Measurements from ENCODE around the gene BPIFB4.

BPIFB4 gene

DNA sequence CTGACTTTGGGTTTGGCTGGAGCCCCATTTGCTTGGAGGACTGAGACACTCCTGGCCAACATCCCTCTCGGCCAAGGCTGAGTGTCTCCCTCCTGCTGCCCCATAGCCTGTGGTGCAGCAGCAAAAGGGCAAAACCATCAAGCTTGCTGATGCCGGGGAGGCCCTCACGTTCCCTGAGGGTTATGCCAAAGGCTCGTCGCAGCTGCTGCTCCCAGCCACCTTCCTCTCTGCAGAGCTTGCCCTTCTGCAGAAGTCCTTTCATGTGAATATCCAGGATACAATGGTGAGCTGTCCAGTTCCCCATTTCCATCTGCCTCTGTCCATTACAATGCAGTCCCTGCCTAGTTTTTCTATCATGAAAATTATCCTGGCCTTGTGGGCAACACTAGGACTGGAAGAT is 42.0 kb upstream of the BPIFB4 start:
- Histone ChIP-seq H3K27me3 (ENCODE audit: control insufficient read depth in 1 of 2, insufficient read depth in 1 of 2, low read length in 2 of 2) (peaks cover 3 to 43% of the 10 kb centered on the region in 2 experiments), H4K91ac (ENCODE audit: low read length) (no peak overlapping the region), H3K4me2 (ENCODE audit: low read length, poor library complexity, severe bottlenecking) (no peak overlapping the region), H3K14ac (ENCODE audit: low read length in 2 of 2) (no peak overlapping the region), H2BK120ac (ENCODE audit: low read depth, low read length) (no peak overlapping the region), H3K9me3 (ENCODE audit: control insufficient read depth, low read length) (peaks cover 3% of the 10 kb centered on the region), H3K23ac (ENCODE audit: low read length in 2 of 2) (no peak overlapping the region), H3K27ac (ENCODE audit: low read length, poor library complexity, severe bottlenecking) (no peak overlapping the region), H3K79me1 (replicated peaks; ENCODE audit: low read length, poor library complexity, severe bottlenecking) (no peaks in the 10 kb centered on the region), H2BK5ac (ENCODE audit: low read depth, low read length, poor library complexity, severe bottlenecking) (no peak overlapping the region), H2BK15ac (ENCODE audit: low read depth, poor library complexity, severe bottlenecking) (no peak overlapping the region), H3K4me3 (ENCODE audit: insufficient read depth in 1 of 2, low read depth in 1 of 2, low read length in 2 of 2) (no peak overlapping the region), H2BK12ac (ENCODE audit: low read length in 2 of 2) (no peak overlapping the region), H4K8ac (ENCODE audit: low read length) (no peak overlapping the region), H2AK5ac (ENCODE audit: low read length, severe bottlenecking) (no peak overlapping the region), H3K4ac (ENCODE audit: low read depth in 1 of 2, low read length in 2 of 2) (no peak overlapping the region), H3K9ac (ENCODE audit: low read length) (no peak overlapping the region), H2AFZ (ENCODE audit: low read depth, low read length) (no peak overlapping the region), H3K4me1 (ENCODE audit: control insufficient read depth, insufficient read depth, low read depth, low read length) (no peaks in the 10 kb centered on the region), H3K18ac (ENCODE audit: low read depth in 1 of 2, low read length in 2 of 2) (no peak overlapping the region), H3K36me3 (ENCODE audit: control insufficient read depth in 1 of 2, insufficient read depth in 2 of 2, low read depth in 1 of 2, low read length in 2 of 2) (no peaks in the 10 kb centered on the region)
- no peak for DNase-seq
- 66% methylated on average over 5 of the region's 5 CpGs for WGBS

DNA sequence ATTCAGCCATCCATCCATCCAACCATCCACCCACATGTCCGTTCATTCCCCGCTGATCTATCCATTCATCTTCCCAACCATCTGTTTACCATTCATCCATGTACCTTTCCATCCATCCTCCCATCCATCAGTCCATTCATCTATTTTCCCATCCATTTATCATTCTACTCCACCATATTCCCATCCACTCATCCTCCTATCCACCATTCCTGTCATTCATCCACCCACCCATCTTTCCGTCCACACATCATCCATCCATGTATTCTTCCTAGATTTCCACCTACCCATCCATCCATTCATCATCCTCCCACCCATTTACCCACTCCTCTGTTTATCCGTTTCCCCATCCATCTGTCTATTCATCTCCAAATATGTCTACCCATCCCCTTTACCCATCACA is 41.2 kb upstream of the BPIFB4 start:
- Histone ChIP-seq H3K9me3 (ENCODE audit: control insufficient read depth, low read length) (peaks cover 3% of the 10 kb centered on the region), H4K91ac (ENCODE audit: low read length) (no peak overlapping the region)
- WGBS, result 84% methylated on average over 4 of the region's 4 CpGs

GRCh38 chr20:33042430-33042829 is 37.0 kb upstream of the BPIFB4 start:
- Histone ChIP-seq H3K36me3 (ENCODE audit: control insufficient read depth in 1 of 2, insufficient read depth in 2 of 2, low read depth in 1 of 2, low read length in 2 of 2) (no peaks in the 10 kb centered on the region), H3K4me2 (ENCODE audit: low read length, poor library complexity, severe bottlenecking) (no peak overlapping the region), H2BK15ac (ENCODE audit: low read depth, poor library complexity, severe bottlenecking) (no peak overlapping the region), H3K79me1 (replicated peaks; ENCODE audit: low read length, poor library complexity, severe bottlenecking) (no peaks in the 10 kb centered on the region), H2AK5ac (ENCODE audit: low read length, severe bottlenecking) (no peak overlapping the region), H3K14ac (ENCODE audit: low read length in 2 of 2) (no peak overlapping the region), H3K27me3 (ENCODE audit: control insufficient read depth in 1 of 2, insufficient read depth in 1 of 2, low read length in 2 of 2) (peaks cover 0 to 27% of the 10 kb centered on the region in 2 experiments), H4K91ac (ENCODE audit: low read length) (no peak overlapping the region), H3K27ac (ENCODE audit: low read length, poor library complexity, severe bottlenecking) (no peak overlapping the region), H3K9ac (ENCODE audit: low read length) (no peak overlapping the region), H4K8ac (ENCODE audit: low read length) (no peak overlapping the region), H2BK120ac (ENCODE audit: low read depth, low read length) (no peak overlapping the region), H2AFZ (ENCODE audit: low read depth, low read length) (no peak overlapping the region), H2BK5ac (ENCODE audit: low read depth, low read length, poor library complexity, severe bottlenecking) (no peak overlapping the region), H3K4ac (ENCODE audit: low read depth in 1 of 2, low read length in 2 of 2) (no peak overlapping the region), H3K4me3 (ENCODE audit: insufficient read depth in 1 of 2, low read depth in 1 of 2, low read length in 2 of 2) (no peak overlapping the region), H3K18ac (ENCODE audit: low read depth in 1 of 2, low read length in 2 of 2) (no peak overlapping the region), H3K9me3 (ENCODE audit: control insufficient read depth, low read length) (peaks cover 13% of the 10 kb centered on the region), H3K23ac (ENCODE audit: low read length in 2 of 2) (no peak overlapping the region), H2BK12ac (ENCODE audit: low read length in 2 of 2) (no peak overlapping the region), H3K4me1 (ENCODE audit: control insufficient read depth, insufficient read depth, low read depth, low read length) (no peaks in the 10 kb centered on the region)
- 83% methylated on average over 3 of the region's 3 CpGs for WGBS
- DNase-seq, result no peak

More for the DNA sequence above, 41.2 kb upstream of the BPIFB4 start:
- no peaks in the 10 kb centered on the region for H3K79me1 ChIP-seq (replicated peaks; ENCODE audit: low read length, poor library complexity, severe bottlenecking)
- no peak overlapping the region for H3K23ac ChIP-seq (ENCODE audit: low read length in 2 of 2)
- no peak overlapping the region for H3K4ac ChIP-seq (ENCODE audit: low read depth in 1 of 2, low read length in 2 of 2)
- no peak overlapping the region for H3K4me2 ChIP-seq (ENCODE audit: low read length, poor library complexity, severe bottlenecking)
- no peak overlapping the region for H3K4me3 ChIP-seq (ENCODE audit: insufficient read depth in 1 of 2, low read depth in 1 of 2, low read length in 2 of 2)
- H4K8ac ChIP-seq (ENCODE audit: low read length), result no peak overlapping the region
- H2BK120ac ChIP-seq (ENCODE audit: low read depth, low read length), result no peak overlapping the region
- H3K18ac ChIP-seq (ENCODE audit: low read depth in 1 of 2, low read length in 2 of 2), result no peak overlapping the region
- H2BK5ac ChIP-seq (ENCODE audit: low read depth, low read length, poor library complexity, severe bottlenecking), result no peak overlapping the region
- no peaks in the 10 kb centered on the region for H3K4me1 ChIP-seq (ENCODE audit: control insufficient read depth, insufficient read depth, low read depth, low read length)
- no peak overlapping the region for H2BK15ac ChIP-seq (ENCODE audit: low read depth, poor library complexity, severe bottlenecking)
- no peak for DNase-seq
- H3K27me3 ChIP-seq (ENCODE audit: control insufficient read depth in 1 of 2, insufficient read depth in 1 of 2, low read length in 2 of 2), result peaks cover 0 to 44% of the 10 kb centered on the region in 2 experiments
- no peak overlapping the region for H2AK5ac ChIP-seq (ENCODE audit: low read length, severe bottlenecking)
- H3K27ac ChIP-seq (ENCODE audit: low read length, poor library complexity, severe bottlenecking), result no peak overlapping the region
- H3K9ac ChIP-seq (ENCODE audit: low read length), result no peak overlapping the region
- no peak overlapping the region for H2AFZ ChIP-seq (ENCODE audit: low read depth, low read length)
- no peak overlapping the region for H3K14ac ChIP-seq (ENCODE audit: low read length in 2 of 2)
- no peaks in the 10 kb centered on the region for H3K36me3 ChIP-seq (ENCODE audit: control insufficient read depth in 1 of 2, insufficient read depth in 2 of 2, low read depth in 1 of 2, low read length in 2 of 2)
- no peak overlapping the region for H2BK12ac ChIP-seq (ENCODE audit: low read length in 2 of 2)

- H3K4me2 ChIP-seq (ENCODE audit: low read length, poor library complexity, severe bottlenecking), result no peak overlapping the region
- no peak overlapping the region for H4K8ac ChIP-seq (ENCODE audit: low read length)
- no peak overlapping the region for H2BK5ac ChIP-seq (ENCODE audit: low read depth, low read length, poor library complexity, severe bottlenecking)
- H3K27ac ChIP-seq (ENCODE audit: low read length, poor library complexity, severe bottlenecking), result no peak overlapping the region
- H3K18ac ChIP-seq (ENCODE audit: low read depth in 1 of 2, low read length in 2 of 2), result no peak overlapping the region
- no peak overlapping the region for H3K9ac ChIP-seq (ENCODE audit: low read length)
- no peak overlapping the region for H3K4ac ChIP-seq (ENCODE audit: low read depth in 1 of 2, low read length in 2 of 2)
- no peak overlapping the region for H2AK5ac ChIP-seq (ENCODE audit: low read length, severe bottlenecking)
- H3K4me1 ChIP-seq (ENCODE audit: control insufficient read depth, insufficient read depth, low read depth, low read length), result no peaks in the 10 kb centered on the region
- H3K4me3 ChIP-seq (ENCODE audit: insufficient read depth in 1 of 2, low read depth in 1 of 2, low read length in 2 of 2), result no peak overlapping the region
- H3K79me1 ChIP-seq (replicated peaks; ENCODE audit: low read length, poor library complexity, severe bottlenecking), result no peaks in the 10 kb centered on the region
- no peak overlapping the region for H4K91ac ChIP-seq (ENCODE audit: low read length)
- no peak overlapping the region for H2BK120ac ChIP-seq (ENCODE audit: low read depth, low read length)
- no peak overlapping the region for H3K23ac ChIP-seq (ENCODE audit: low read length in 2 of 2)
- DNase-seq, result no peak
- 36% methylated on average over 1 of the region's 2 CpGs for WGBS
- H3K14ac ChIP-seq (ENCODE audit: low read length in 2 of 2), result no peak overlapping the region
- no peak overlapping the region for H2BK15ac ChIP-seq (ENCODE audit: low read depth, poor library complexity, severe bottlenecking)
- no peaks in the 10 kb centered on the region for H3K36me3 ChIP-seq (ENCODE audit: control insufficient read depth in 1 of 2, insufficient read depth in 2 of 2, low read depth in 1 of 2, low read length in 2 of 2)
- H3K27me3 ChIP-seq (ENCODE audit: control insufficient read depth in 1 of 2, insufficient read depth in 1 of 2, low read length in 2 of 2), result peaks cover 0 to 27% of the 10 kb centered on the region in 2 experiments
- H2AFZ ChIP-seq (ENCODE audit: low read depth, low read length), result no peak overlapping the region
- no peak overlapping the region for H2BK12ac ChIP-seq (ENCODE audit: low read length in 2 of 2)
- H3K9me3 ChIP-seq (ENCODE audit: control insufficient read depth, low read length), result peaks cover 10% of the 10 kb centered on the region
These were observed 36.3 kb upstream of the BPIFB4 start for GRCh38 chr20:33042983-33043730.

Data from mesenchymal stem cell (in vitro differentiated cells and primary cell).